Testis (tissue), 2 donors: ENCODE results near the gene ORMDL2.

ENCODE experiments used
- CTCF ChIP-seq, 3 experiments: fragments of 450-650 bp in 2 of 3; fragments of 200-600 bp in 1 of 3; sonication (generic) in 1 of 3; IDR thresholded peaks; one replicate each; pipeline ENCODE4 v1.5.1; 2016 to 2019; ENCODE audit warnings: antibody characterized with exemption in 3 of 3, mild to moderate bottlenecking in 2 of 3, moderate library complexity in 1 of 3
- POLR2A ChIP-seq: fragments of 450-650 bp; IDR thresholded peaks from one replicate; pipeline ENCODE4 v1.6.1; 2017; ENCODE audit warnings: antibody characterized with exemption, mild to moderate bottlenecking, moderate library complexity

- TF ChIP-seq CTCF (IDR thresholded peaks at IDR 0.05) (no peak), POLR2A (no peak)
These were observed 13.6 kb downstream of the ORMDL2 start for GRCh38 chr12:55831447-55831815.
